ENCODE data around the gene NAE1.
"Not testable (repeated sequence)": the region's sequence is repeated elsewhere in the genome, so short reads cannot be mapped to it uniquely, and the experiment has no call there.

The NAE1 gene

GRCh38 chr16:66802159-66802558, 28.6 kb downstream of the NAE1 start:
- no peak for DNase-seq (ENCODE audit: low read depth in 2 of 2)

GRCh38 chr16:66801320-66802105, 29.3 kb downstream of the NAE1 start, which contains the start of gene TERB1:
Gene TERB1 (minus strand): TSS chr16:66801584. CDS start chr16:66796798, 4,786 bp downstream.
- no peak for DNase-seq (ENCODE audit: low read depth in 2 of 2)

- no peak for DNase-seq (ENCODE audit: low read depth in 2 of 2)
These were observed 29.9 kb downstream of the NAE1 start for GRCh38 chr16:66800856-66801255.

GRCh38 chr16:66798161-66798560, 32.6 kb downstream of the NAE1 start:
- DNase-seq (ENCODE audit: low read depth in 2 of 2) = no peak

DNA sequence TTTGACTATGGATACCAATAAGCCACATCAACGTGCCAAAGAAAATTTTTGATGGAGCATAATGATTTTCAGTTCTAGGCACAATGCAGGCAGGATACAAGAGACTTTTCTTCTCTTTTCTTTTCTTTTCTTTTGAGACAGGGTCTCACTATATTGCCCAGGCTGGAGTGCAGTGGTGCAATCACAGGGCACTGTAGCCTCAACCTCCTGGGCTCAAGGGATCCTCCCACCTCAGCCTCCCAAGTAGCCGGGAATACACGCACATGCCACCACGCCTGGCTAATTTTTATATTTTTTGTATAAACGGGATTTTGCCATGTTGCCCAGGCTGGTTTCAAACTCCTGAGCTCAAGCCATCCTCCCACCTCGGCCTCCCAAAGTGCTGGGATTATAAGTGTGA, 36.8 kb downstream of the NAE1 start:
- not testable (repeated sequence) for DNase-seq (ENCODE audit: low read depth in 2 of 2)

DNA sequence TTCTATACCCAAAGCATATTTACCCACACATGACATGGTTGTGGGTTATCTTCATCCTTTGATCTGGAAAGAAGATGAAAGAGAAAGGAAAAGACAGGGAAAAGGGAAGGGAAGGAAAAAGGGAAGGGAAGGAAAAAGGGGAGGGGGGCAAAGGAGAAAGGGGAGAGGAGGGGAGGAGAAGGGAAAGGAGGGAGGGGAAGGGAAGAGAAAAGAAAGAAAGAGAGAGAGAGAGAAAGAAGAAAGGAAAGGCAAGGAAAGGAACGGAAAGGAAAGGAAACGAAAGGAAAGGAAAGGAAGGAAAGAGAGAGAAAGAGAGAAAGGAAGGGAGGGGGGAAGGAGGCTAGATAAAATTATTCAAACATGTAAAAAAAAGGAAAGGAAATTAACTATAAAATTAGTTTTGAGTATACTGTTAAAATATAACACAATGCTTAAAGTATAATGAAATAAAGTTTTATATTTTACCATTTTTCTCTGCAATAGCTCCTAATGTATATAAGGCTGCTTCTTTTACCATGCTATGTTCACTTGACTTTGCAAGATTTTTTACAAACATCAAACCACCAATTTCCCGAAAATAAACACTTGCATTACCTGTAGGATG, 40.5 kb downstream of the NAE1 start:
- DNase-seq (ENCODE audit: low read depth in 2 of 2) = no peak

DNA sequence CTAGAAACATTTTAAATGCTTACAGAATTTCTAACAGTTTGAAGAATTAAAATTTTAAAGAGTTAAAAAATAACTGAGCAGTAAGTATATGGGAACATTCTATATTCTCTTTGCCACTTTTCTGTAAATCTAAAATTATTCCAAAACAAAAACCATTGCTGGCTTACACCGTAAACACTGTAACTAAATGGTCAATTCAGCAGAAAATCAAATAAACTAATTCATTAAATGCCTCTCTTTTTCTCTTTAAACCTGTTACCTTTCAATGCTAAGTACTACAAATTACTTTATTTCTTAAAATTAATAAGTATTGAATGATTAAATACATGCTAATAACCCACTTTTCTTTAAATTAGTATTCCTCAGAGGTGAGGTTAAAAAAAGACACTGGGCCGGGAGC, 43.3 kb downstream of the NAE1 start:
- no peak for DNase-seq (ENCODE audit: low read depth in 2 of 2)

- no peak for DNase-seq (ENCODE audit: low read depth in 2 of 2)
These were observed 44.2 kb downstream of the NAE1 start for GRCh38 chr16:66786551-66786950.

GRCh38 chr16:66776457-66776856, 54.3 kb downstream of the NAE1 start:
- DNase-seq (ENCODE audit: low read depth in 2 of 2) = no peak

DNA sequence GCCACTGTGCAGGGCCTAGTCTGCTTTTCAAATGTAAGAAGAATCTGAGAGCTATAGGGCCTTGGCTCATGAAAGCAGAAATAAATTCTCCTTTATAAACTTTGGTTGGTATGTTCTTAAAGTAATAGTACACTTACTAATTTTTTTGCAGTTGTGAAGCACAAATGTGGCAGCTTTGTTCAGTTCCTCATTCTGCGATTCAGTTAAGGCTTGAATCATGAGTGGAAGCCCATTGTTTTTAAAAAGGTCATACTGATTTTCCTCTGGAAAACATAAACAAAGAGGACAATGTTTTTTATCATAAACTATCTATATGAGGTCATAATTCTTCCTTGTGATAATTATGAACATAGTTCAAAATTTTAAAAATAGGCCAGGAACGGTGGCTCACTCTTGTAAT, 55.8 kb downstream of the NAE1 start:
- no peak for DNase-seq (ENCODE audit: low read depth in 2 of 2)

- no peak for DNase-seq (ENCODE audit: low read depth in 2 of 2)
These were observed 72.7 kb downstream of the NAE1 start for GRCh38 chr16:66758086-66758485.

DNA sequence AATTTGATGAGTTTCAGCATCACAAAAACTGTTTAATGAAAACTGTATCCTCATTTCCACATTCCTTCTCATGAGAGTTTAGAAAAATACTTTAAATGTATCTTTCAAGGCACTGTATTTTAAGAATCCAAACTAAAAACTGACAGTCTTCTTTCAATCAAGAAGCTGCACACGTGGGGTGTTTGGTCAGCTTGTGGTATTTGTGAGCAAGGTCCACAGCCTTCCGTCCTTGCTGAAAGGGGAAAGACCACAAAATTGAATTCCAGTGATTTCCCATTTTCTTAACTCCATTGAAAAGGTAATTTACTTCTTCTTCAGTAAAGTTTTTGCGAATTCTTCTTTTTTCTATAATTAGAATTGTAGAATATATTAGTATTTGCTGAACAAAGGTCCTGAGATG, 76.0 kb downstream of the NAE1 start:
- DNase-seq (ENCODE audit: low read depth in 2 of 2) = no peak

GRCh38 chr16:66754211-66754610, 76.6 kb downstream of the NAE1 start:
- no peak for DNase-seq (ENCODE audit: low read depth in 2 of 2)

DNA sequence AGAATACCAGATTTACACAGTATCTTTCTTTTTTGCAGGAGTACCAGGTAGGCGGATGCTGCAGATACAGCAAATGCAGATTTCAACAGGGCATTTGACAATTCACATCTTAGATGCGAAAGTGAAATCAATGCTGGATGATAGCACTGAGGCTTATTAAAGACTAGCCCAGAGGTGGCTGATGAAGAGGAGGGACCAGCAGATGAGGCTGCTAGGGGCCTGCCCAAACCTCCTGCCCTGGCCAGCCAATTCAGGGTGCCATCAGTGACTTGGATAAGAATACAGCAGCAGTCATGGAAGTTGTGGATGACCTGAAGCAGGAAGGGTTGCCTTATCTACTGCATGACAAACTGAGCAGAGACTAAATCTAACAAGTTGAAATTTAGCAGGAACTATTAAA, 77.8 kb downstream of the NAE1 start:
- no peak for DNase-seq (ENCODE audit: low read depth in 2 of 2)

Measured in stimulated activated CD8-positive, alpha-beta memory T cell treated with anti-CD3 and anti-CD28 coated beads, Interleukin-15, amount 100 ng/mL, for 48 hours (primary cell).